HG03439 (cell line): ENCODE data around the gene WIF1.

Experiments
- ATAC-seq: cut with Tn5 transposase; IDR thresholded peaks from one replicate; pipeline ENCODE4 v1.9.1; 2021; ENCODE audit warnings: mild to moderate bottlenecking, moderate library complexity; ENCODE audit not compliant: unreplicated experiment

Gene WIF1

GRCh38 chr12:65121049-65121955 lies at the start of gene WIF1:
TSS of gene WIF1 (minus strand) at chr12:65121305. CDS start at chr12:65121191, 114 bp downstream.
- ATAC-seq = no peak

- peak; percentile 43 for ATAC-seq
These were observed 49.2 kb upstream of the WIF1 start for GRCh38 chr12:65170209-65170881.

GRCh38 chr12:65169320-65170208 lies 48.5 kb upstream of the WIF1 start, which contains the start of gene LEMD3:
TSS of gene LEMD3 (plus strand) at chr12:65169583. CDS start at chr12:65169597, 14 bp downstream.
- peak; percentile 94 for ATAC-seq

- no peak for ATAC-seq
These were observed 47.7 kb upstream of the WIF1 start for GRCh38 chr12:65168681-65169319.

GRCh38 chr12:65164774-65165173 lies 43.7 kb upstream of the WIF1 start:
- no peak for ATAC-seq

- no peak for ATAC-seq
These were observed 43.1 kb upstream of the WIF1 start for GRCh38 chr12:65164244-65164643.

GRCh38 chr12:65162609-65163008 lies 41.5 kb upstream of the WIF1 start:
- no peak for ATAC-seq

GRCh38 chr12:65157091-65157490 lies 36.0 kb upstream of the WIF1 start:
- ATAC-seq = no peak

GRCh38 chr12:65156366-65156841 lies 35.3 kb upstream of the WIF1 start:
- peak; percentile 94 for ATAC-seq

- peak; percentile 24 for ATAC-seq
These were observed 34.7 kb upstream of the WIF1 start for GRCh38 chr12:65155784-65156183.

- no peak for ATAC-seq
These were observed 31.5 kb upstream of the WIF1 start for GRCh38 chr12:65152596-65152995.

- ATAC-seq = no peak
These were observed 30.9 kb upstream of the WIF1 start for GRCh38 chr12:65152012-65152411.

GRCh38 chr12:65147312-65147905 lies 26.3 kb upstream of the WIF1 start:
- ATAC-seq = no peak

GRCh38 chr12:65140738-65141137 lies 19.6 kb upstream of the WIF1 start:
- ATAC-seq = no peak

- no peak for ATAC-seq
These were observed 18.3 kb upstream of the WIF1 start for GRCh38 chr12:65139389-65139788.

- ATAC-seq = no peak
These were observed 12.8 kb upstream of the WIF1 start for GRCh38 chr12:65133879-65134278.

GRCh38 chr12:65126482-65126881 lies 5.4 kb upstream of the WIF1 start:
- no peak for ATAC-seq

- no peak for ATAC-seq
These were observed 4.9 kb upstream of the WIF1 start for GRCh38 chr12:65125975-65126374.

GRCh38 chr12:65125247-65125646 lies 4.1 kb upstream of the WIF1 start:
- ATAC-seq = no peak
